Measurements from ENCODE around the gene PRR20C. TPM values are rescaled to one million over a fixed set of nuclear protein-coding genes. Genes with fewer than 3 reads are reported as not detected.
"Not testable (repeated sequence)": the region's sequence is repeated elsewhere in the genome, so short reads cannot be mapped to it uniquely, and the experiment has no call there.

PRR20C gene
- not detected in 3 replicates for total RNA-seq
- long read RNA-seq = 0 reads

DNA sequence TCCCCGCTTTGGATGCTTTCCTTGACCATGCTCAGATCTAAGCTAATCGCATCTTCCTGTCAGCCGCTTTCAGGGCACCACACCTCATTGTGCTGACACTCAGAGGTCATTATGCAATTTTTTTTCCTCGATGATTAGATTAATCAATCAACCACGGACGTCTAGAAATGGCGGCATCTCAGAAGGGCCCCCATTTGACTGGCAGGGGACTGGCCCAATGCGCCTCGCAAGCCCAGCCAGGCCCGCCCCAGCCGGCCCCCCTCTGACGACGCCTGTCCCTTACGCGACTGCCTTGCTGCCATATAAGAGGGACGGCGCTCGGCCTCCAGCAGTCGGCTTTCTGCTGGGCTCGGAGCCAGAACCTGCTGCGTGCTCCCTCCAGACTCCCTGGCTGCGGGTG lies at the start of gene PRR20C:
TSS of gene PRR20C (plus strand) at position 301 of the 400 bp plus-strand sequence. CDS start 387 bp downstream, outside the sequence.
- H3K27me3 Mint-ChIP-seq (ENCODE audit: low read depth); H3K36me3 Mint-ChIP-seq (ENCODE audit: low read depth); H3K9me3 Mint-ChIP-seq (ENCODE audit: low read depth); H3K4me1 Mint-ChIP-seq (ENCODE audit: low read depth); DNase-seq (ENCODE audit: low spot score); H3K27ac Mint-ChIP-seq (ENCODE audit: unreplicated experiment); H3K4me3 Mint-ChIP-seq (ENCODE audit: unreplicated experiment): not testable (repeated sequence)

DNA sequence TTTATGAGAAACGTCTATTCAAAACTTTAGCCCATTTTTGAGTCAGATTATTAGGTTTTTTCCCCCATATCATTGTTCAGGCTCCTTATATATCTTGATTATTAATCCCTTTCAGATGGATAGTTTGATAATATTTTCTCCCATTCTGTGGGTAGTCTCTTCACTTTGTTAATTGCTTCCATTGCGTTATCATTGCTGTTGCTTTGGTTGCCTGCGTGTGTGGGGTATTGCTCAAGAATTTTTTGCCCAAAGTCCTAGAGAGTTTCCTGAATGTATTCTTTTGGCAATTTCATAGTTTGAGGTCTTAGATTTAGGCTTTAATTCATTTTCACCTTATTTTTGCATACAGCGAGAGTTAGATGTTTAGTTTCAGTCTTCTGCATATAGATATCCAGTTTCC lies 38.9 kb upstream of the PRR20C start:
- TF ChIP-seq, protein P1, sequence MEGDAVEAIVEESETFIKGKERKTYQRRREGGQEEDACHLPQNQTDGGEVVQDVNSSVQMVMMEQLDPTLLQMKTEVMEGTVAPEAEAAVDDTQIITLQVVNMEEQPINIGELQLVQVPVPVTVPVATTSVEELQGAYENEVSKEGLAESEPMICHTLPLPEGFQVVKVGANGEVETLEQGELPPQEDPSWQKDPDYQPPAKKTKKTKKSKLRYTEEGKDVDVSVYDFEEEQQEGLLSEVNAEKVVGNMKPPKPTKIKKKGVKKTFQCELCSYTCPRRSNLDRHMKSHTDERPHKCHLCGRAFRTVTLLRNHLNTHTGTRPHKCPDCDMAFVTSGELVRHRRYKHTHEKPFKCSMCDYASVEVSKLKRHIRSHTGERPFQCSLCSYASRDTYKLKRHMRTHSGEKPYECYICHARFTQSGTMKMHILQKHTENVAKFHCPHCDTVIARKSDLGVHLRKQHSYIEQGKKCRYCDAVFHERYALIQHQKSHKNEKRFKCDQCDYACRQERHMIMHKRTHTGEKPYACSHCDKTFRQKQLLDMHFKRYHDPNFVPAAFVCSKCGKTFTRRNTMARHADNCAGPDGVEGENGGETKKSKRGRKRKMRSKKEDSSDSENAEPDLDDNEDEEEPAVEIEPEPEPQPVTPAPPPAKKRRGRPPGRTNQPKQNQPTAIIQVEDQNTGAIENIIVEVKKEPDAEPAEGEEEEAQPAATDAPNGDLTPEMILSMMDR (IDR thresholded peaks at IDR 0.05) = no peak
- H3K27me3 Mint-ChIP-seq (ENCODE audit: low read depth) = no peaks in the 10 kb centered on the region
- no peak for DNase-seq (ENCODE audit: low spot score)
- no peaks in the 10 kb centered on the region for H3K36me3 Mint-ChIP-seq (ENCODE audit: low read depth)
- H3K4me1 Mint-ChIP-seq (ENCODE audit: low read depth) = no peaks in the 10 kb centered on the region
- H3K4me3 Mint-ChIP-seq (ENCODE audit: unreplicated experiment) = no peak overlapping the region
- peaks cover 28% of the 10 kb centered on the region for H3K9me3 Mint-ChIP-seq (ENCODE audit: low read depth)
- H3K27ac Mint-ChIP-seq (ENCODE audit: unreplicated experiment) = no peak overlapping the region

DNA sequence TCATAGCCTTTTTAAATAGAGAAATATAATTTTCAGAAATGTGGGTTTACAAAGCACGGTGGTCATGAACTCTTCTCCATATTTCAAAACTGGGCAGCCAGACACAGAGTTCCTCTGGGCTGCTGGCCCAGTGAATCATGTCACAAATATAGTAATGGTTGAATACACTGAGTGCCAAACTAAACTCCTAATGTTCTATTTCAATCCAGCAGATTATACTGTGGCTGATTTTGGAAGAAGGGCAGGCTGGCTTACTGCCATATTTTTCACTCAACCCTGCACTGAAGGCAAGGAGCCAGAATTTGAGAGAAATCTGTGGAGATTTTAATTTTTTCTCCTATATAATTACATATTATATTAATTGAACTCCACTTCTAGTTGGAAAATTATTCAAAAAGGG lies 30.2 kb upstream of the PRR20C start:
- peaks cover 16% of the 10 kb centered on the region for H3K4me1 Mint-ChIP-seq (ENCODE audit: low read depth)
- no peaks in the 10 kb centered on the region for H3K36me3 Mint-ChIP-seq (ENCODE audit: low read depth)
- no peak overlapping the region for H3K4me3 Mint-ChIP-seq (ENCODE audit: unreplicated experiment)
- peak overlapping the region; percentile 67 for H3K27ac Mint-ChIP-seq (ENCODE audit: unreplicated experiment)
- H3K27me3 Mint-ChIP-seq (ENCODE audit: low read depth) = no peaks in the 10 kb centered on the region
- TF ChIP-seq, protein P1 (IDR thresholded peaks at IDR 0.05) = no peak
- no peak for DNase-seq (ENCODE audit: low spot score)
- H3K9me3 Mint-ChIP-seq (ENCODE audit: low read depth) = no peaks in the 10 kb centered on the region

DNA sequence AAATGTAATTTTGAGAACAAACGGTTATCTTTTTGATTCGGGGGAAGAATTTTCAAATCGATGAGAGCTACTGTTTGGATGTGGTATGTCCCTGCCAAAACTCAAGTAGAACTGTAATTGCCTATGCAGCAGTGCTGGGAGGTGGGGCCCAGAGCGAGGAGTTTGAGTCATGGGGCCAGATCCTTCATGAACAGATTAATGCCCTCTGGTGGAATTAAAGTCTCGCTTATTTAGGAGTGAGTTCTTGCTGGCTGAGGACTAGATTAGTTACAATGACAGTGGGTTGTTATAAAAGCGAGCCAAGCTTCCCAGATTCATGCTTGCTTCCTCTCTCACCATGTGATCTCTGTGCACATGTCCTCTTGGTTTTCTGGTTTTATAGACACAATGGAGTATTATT lies 25.0 kb upstream of the PRR20C start:
- Mint-ChIP-seq H3K27me3 (ENCODE audit: low read depth) (no peaks in the 10 kb centered on the region), H3K9me3 (ENCODE audit: low read depth) (no peaks in the 10 kb centered on the region), H3K27ac (ENCODE audit: unreplicated experiment) (no peak overlapping the region), H3K4me3 (ENCODE audit: unreplicated experiment) (no peak overlapping the region), H3K36me3 (ENCODE audit: low read depth) (no peaks in the 10 kb centered on the region), H3K4me1 (ENCODE audit: low read depth) (peaks cover 3% of the 10 kb centered on the region)
- TF ChIP-seq, protein P1 (IDR thresholded peaks at IDR 0.05) = no peak
- DNase-seq (ENCODE audit: low spot score) = no peak

DNA sequence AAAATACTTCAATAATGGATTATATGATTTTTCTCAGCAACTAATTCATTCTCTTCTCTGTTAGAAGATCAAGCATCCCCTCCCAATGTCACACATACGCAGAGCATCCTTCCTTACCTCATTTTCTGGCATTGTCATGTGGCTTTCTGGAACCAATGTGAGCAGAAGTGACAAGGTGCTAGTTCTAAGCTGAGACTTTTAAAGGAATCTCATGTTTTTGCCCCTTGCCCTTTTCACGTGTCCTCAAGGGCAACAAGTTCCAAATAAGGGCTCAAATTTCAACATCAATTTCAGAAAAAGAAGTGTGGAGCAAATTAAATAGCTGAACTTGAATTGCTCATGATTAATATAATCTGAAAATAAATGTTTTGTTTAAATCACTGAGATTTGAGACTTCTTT lies 17.8 kb upstream of the PRR20C start:
- no peak for DNase-seq (ENCODE audit: low spot score)
- Mint-ChIP-seq H3K4me1 (ENCODE audit: low read depth) (no peaks in the 10 kb centered on the region), H3K27me3 (ENCODE audit: low read depth) (no peaks in the 10 kb centered on the region), H3K9me3 (ENCODE audit: low read depth) (no peaks in the 10 kb centered on the region), H3K36me3 (ENCODE audit: low read depth) (no peaks in the 10 kb centered on the region), H3K4me3 (ENCODE audit: unreplicated experiment) (no peak overlapping the region), H3K27ac (ENCODE audit: unreplicated experiment) (no peak overlapping the region)
- TF ChIP-seq, protein P1 (IDR thresholded peaks at IDR 0.05) = no peak

DNA sequence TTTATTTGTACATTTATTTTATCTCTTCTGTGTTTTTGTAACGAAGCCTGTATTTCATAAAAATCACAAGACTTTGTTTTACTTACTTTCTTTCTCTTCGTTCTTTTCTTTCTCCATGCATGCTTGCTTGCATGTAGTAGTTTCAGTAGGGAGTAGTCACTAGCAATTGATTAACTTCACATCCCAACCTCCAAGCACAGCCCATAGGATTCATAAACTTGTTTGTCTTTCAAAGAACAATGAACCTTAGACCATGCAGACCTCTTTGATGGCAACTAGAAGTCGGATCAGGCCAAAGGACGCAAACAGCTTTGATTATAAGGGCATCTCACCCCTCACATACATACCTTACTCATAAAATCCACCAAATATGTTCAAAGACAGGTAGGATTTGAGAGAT lies 16.3 kb upstream of the PRR20C start:
- H3K4me1 Mint-ChIP-seq (ENCODE audit: low read depth) = no peaks in the 10 kb centered on the region
- no peaks in the 10 kb centered on the region for H3K9me3 Mint-ChIP-seq (ENCODE audit: low read depth)
- H3K36me3 Mint-ChIP-seq (ENCODE audit: low read depth) = no peaks in the 10 kb centered on the region
- DNase-seq (ENCODE audit: low spot score) = no peak
- TF ChIP-seq, protein P1 (IDR thresholded peaks at IDR 0.05) = no peak
- no peaks in the 10 kb centered on the region for H3K27me3 Mint-ChIP-seq (ENCODE audit: low read depth)
- no peak overlapping the region for H3K27ac Mint-ChIP-seq (ENCODE audit: unreplicated experiment)
- no peak overlapping the region for H3K4me3 Mint-ChIP-seq (ENCODE audit: unreplicated experiment)
